Panc1 (cell line): ENCODE measurements around the gene OR51B5.

Experiments
- SIN3A ChIP-seq: IDR thresholded peaks from 2 replicates; pipeline ENCODE4 v1.6.1; 2012; ENCODE audit warnings: low read depth, mild to moderate bottlenecking, low read length, moderate library complexity, borderline replicate concordance; ENCODE audit not compliant: insufficient read depth
- TF ChIP-seq, protein P1 (sequence below): fragments of 450-650 bp; IDR thresholded peaks from 2 replicates; pipeline ENCODE4 v1.5.1; 2017; ENCODE audit warnings: mild to moderate bottlenecking

DNA sequence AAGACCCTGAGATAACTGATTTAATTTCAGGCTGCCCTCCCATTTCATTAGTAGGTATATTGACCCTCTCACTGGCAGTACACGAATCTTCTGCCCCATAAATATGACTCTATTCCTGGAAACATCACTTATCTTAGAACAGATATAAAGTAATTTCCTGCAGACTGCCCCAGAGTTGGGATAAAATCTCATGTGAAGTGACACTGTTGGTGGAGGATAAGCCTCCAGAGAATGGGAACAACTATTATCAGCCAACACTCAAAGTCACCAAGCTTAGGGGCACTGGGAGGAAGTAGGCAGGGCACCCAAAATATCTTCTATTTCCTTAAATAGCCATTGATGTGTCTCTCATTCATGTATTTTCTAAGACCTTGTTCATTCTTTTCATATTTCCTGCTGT, 8.2 kb downstream of the OR51B5 start:
- TF ChIP-seq, protein P1, sequence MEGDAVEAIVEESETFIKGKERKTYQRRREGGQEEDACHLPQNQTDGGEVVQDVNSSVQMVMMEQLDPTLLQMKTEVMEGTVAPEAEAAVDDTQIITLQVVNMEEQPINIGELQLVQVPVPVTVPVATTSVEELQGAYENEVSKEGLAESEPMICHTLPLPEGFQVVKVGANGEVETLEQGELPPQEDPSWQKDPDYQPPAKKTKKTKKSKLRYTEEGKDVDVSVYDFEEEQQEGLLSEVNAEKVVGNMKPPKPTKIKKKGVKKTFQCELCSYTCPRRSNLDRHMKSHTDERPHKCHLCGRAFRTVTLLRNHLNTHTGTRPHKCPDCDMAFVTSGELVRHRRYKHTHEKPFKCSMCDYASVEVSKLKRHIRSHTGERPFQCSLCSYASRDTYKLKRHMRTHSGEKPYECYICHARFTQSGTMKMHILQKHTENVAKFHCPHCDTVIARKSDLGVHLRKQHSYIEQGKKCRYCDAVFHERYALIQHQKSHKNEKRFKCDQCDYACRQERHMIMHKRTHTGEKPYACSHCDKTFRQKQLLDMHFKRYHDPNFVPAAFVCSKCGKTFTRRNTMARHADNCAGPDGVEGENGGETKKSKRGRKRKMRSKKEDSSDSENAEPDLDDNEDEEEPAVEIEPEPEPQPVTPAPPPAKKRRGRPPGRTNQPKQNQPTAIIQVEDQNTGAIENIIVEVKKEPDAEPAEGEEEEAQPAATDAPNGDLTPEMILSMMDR = no peak
- TF ChIP-seq SIN3A = no peak
